HEK293 (cell line): ENCODE data around the gene FAIM.
"Not testable (repeated sequence)": the region's sequence is repeated elsewhere in the genome, so short reads cannot be mapped to it uniquely, and the experiment has no call there.

Source experiments
- ATF2 ChIP-seq: fragments of 450-650 bp; formaldehyde crosslinking; IDR thresholded peaks from 2 replicates; pipeline ENCODE4 v1.5.1; 2016; ENCODE audit warnings: missing biosample characterization, missing genetic modification characterization, low read depth
- CTCF ChIP-seq: fragments of 450-650 bp; formaldehyde crosslinking; IDR thresholded peaks from 2 replicates; pipeline ENCODE4 v1.5.1; 2016; ENCODE audit warnings: missing biosample characterization, missing genetic modification characterization
- ZNF133 ChIP-seq: fragments of 450-650 bp; formaldehyde crosslinking; IDR thresholded peaks from 2 replicates; pipeline ENCODE4 v1.5.1; 2016; ENCODE audit warnings: missing biosample characterization, missing genetic modification characterization
- ZNF157 ChIP-seq: fragments of 450-650 bp; formaldehyde crosslinking; IDR thresholded peaks from 2 replicates; pipeline ENCODE4 v1.5.1; 2016; ENCODE audit warnings: missing biosample characterization, missing genetic modification characterization
- ZNF266 ChIP-seq: fragments of 450-650 bp; formaldehyde crosslinking; IDR thresholded peaks from 2 replicates; pipeline ENCODE4 v1.5.1; 2016; ENCODE audit warnings: missing biosample characterization, missing genetic modification characterization, low read depth
- ZNF274 ChIP-seq, 2 experiments: fragments of 200-500 bp in 1 of 2; fragments of 450-650 bp in 1 of 2; sonication (Bioruptor generic) in 1 of 2; formaldehyde crosslinking in 1 of 2; IDR thresholded peaks; 2 replicates each; pipeline versions ENCODE4 v1.5.1 to v1.6.1; 2014 to 2016; ENCODE audit warnings: borderline replicate concordance in 1 of 2, inconsistent platforms in 1 of 2, low read length in 1 of 2, missing biosample characterization in 1 of 2, missing genetic modification characterization in 1 of 2

GRCh38 chr3:138604106-138604595 lies 4.4 kb upstream of the FAIM start:
- not testable (repeated sequence) for TF ChIP-seq CTCF (tag by site-specific recombination); ZNF274 (IDR thresholded peaks at IDR 0.05; ENCODE audit: low read length); ZNF274 (tag by site-specific recombination; IDR thresholded peaks at IDR 0.05; ENCODE audit: borderline replicate concordance); ZNF133 (tag by site-specific recombination); ATF2; ZNF157; ZNF266 (tag by site-specific recombination)
